CD14-positive monocyte (primary cell): ENCODE data around the gene PAK2. TPM values are rescaled to one million over a fixed set of nuclear protein-coding genes. Genes with fewer than 3 reads are reported as not detected.
"Not testable (repeated sequence)": the region's sequence is repeated elsewhere in the genome, so short reads cannot be mapped to it uniquely, and the experiment has no call there.

Experiments used
- DNase-seq, 3 donors: peaks; one replicate each; pipeline ENCODE4 v3.0.0-alpha.2; 2011 to 2022
- H2AFZ ChIP-seq: 2 replicates; pipeline ENCODE4 v1.6.0; 2012; ENCODE audit warnings: mild to moderate bottlenecking, low read depth, low read length, inconsistent platforms; ENCODE audit not compliant: insufficient read depth, poor library complexity, severe bottlenecking
- H3K27ac ChIP-seq, 2 donors: 1 replicate in 1 of 2; 2 replicates in 1 of 2; pipeline ENCODE4 v1.5.1; 2012 to 2013; ENCODE audit warnings: low read length in 2 of 2, control low read depth in 1 of 2, inconsistent platforms in 1 of 2, low read depth in 1 of 2, mild to moderate bottlenecking in 1 of 2
- H3K27me3 ChIP-seq, 2 donors: one replicate each; pipeline versions ENCODE4 v1.6.0 to v1.6.1; 2011 to 2013; ENCODE audit warnings: low read length in 2 of 2; ENCODE audit not compliant: control insufficient read depth in 2 of 2, insufficient read depth in 2 of 2
- H3K36me3 ChIP-seq, 2 donors: replicated peaks in 1 of 2; 1 replicate in 1 of 2; 2 replicates in 1 of 2; pipeline versions ENCODE4 v1.5.1 to v1.6.1; 2012 to 2013; ENCODE audit warnings: low read length in 2 of 2, control low read depth in 1 of 2, inconsistent platforms in 1 of 2, mild to moderate bottlenecking in 1 of 2; ENCODE audit not compliant: insufficient read depth in 2 of 2, control insufficient read depth in 1 of 2
- H3K4me1 ChIP-seq, 2 donors: 1 replicate in 1 of 2; 2 replicates in 1 of 2; pipeline versions ENCODE4 v1.5.1 to v1.6.1; 2012 to 2013; ENCODE audit warnings: low read length in 2 of 2, control low read depth in 1 of 2, inconsistent platforms in 1 of 2, mild to moderate bottlenecking in 1 of 2, moderate library complexity in 1 of 2; ENCODE audit not compliant: insufficient read depth in 2 of 2, control insufficient read depth in 1 of 2
- H3K4me2 ChIP-seq: replicated peaks from 2 replicates; pipeline ENCODE3; 2012; ENCODE audit warnings: low read length, moderate library complexity, mild to moderate bottlenecking; ENCODE audit not compliant: poor library complexity, severe bottlenecking; ENCODE audit errors: extremely low read depth
- H3K4me3 ChIP-seq, 3 experiments: fragments of 200-600 bp in 1 of 3; sonication (generic) in 1 of 3; replicated peaks in 1 of 3; 1 replicate in 2 of 3; 2 replicates in 1 of 3; pipeline ENCODE4 v1.5.1; 2011 to 2013; ENCODE audit warnings: low read length in 3 of 3, mild to moderate bottlenecking in 3 of 3, control low read depth in 2 of 3, low read depth in 2 of 3, inconsistent platforms in 1 of 3, moderate library complexity in 1 of 3
- H3K79me2 ChIP-seq: 2 replicates; pipeline ENCODE4 v1.6.0; 2012; ENCODE audit warnings: mild to moderate bottlenecking, control low read depth, inconsistent platforms, low read length, moderate library complexity; ENCODE audit not compliant: insufficient read depth
- H3K9ac ChIP-seq: 2 replicates; pipeline ENCODE4 v1.6.0; 2017; ENCODE audit warnings: low read length, mild to moderate bottlenecking; ENCODE audit not compliant: insufficient read depth, poor library complexity, severe bottlenecking
- H3K9me3 ChIP-seq, 2 donors: replicated peaks in 1 of 2; 1 replicate in 1 of 2; 2 replicates in 1 of 2; pipeline versions ENCODE4 v1.5.1 to v1.6.1; 2012 to 2013; ENCODE audit warnings: low read length in 2 of 2, control low read depth in 1 of 2; ENCODE audit not compliant: control insufficient read depth in 1 of 2, insufficient read depth in 1 of 2
- H4K20me1 ChIP-seq: 2 replicates; pipeline ENCODE4 v1.6.0; 2012; ENCODE audit warnings: mild to moderate bottlenecking, low read length, control low read depth, moderate library complexity; ENCODE audit not compliant: insufficient read depth
- H3K27ac Mint-ChIP-seq, 7 donors: one replicate each; pipeline ENCODE4 v1.8.0; 2020; ENCODE audit warnings: mild to moderate bottlenecking in 7 of 7, mixed read lengths in 7 of 7, moderate library complexity in 6 of 7, inconsistent platforms in 2 of 7
- H3K27me3 Mint-ChIP-seq, 3 donors: one replicate each; pipeline ENCODE4 v1.8.0; 2021 to 2022; ENCODE audit warnings: low read depth in 3 of 3, mild to moderate bottlenecking in 3 of 3, mixed read lengths in 3 of 3, moderate library complexity in 3 of 3, inconsistent platforms in 1 of 3
- H3K36me3 Mint-ChIP-seq, 2 donors: one replicate each; pipeline ENCODE4 v1.8.0; 2020; ENCODE audit warnings: mixed read lengths in 2 of 2, inconsistent platforms in 1 of 2, mild to moderate bottlenecking in 1 of 2
- H3K4me1 Mint-ChIP-seq: one replicate; pipeline ENCODE4 v1.8.0; 2020; ENCODE audit warnings: mild to moderate bottlenecking, mixed read lengths
- H3K4me3 Mint-ChIP-seq, 2 donors: one replicate each; pipeline ENCODE4 v1.8.0; 2020; ENCODE audit warnings: mild to moderate bottlenecking in 2 of 2, mixed read lengths in 2 of 2, moderate library complexity in 1 of 2
- H3K9me3 Mint-ChIP-seq, 7 donors: one replicate each; pipeline ENCODE4 v1.8.0; 2020 to 2022; ENCODE audit warnings: mixed read lengths in 7 of 7, mild to moderate bottlenecking in 6 of 7, moderate library complexity in 6 of 7, inconsistent platforms in 2 of 7
- CTCF ChIP-seq: fragments of 200-600 bp; IDR thresholded peaks from one replicate; pipeline ENCODE4 v1.8.0; 2022; ENCODE audit warnings: antibody characterized with exemption, mild to moderate bottlenecking
- WGBS: methylation state at CpG from one replicate; pipeline ENCODE4 v1.1.5; 2013; ENCODE audit warnings: missing lambda C conversion rate; ENCODE audit not compliant: insufficient coverage; 5-methylcytosine and 5-hydroxymethylcytosine counted together
- intact Hi-C, 2 donors: fragments of 100-400 bp; cut with micrococcal nuclease; formaldehyde crosslinking; loops; one replicate each; pipeline versions ENCODE4 v1.15.0 to v1.15.1; 2023
- polyA plus RNA-seq, 3 donors: library from polyadenylated mRNA; depleted of rRNA in 1 of 3; unstranded in 2 of 3; stranded (reverse) in 1 of 3; fragments of 300-500 nt in 2 of 3; fragments of >200 nt in 1 of 3; fragmentation: Illumina TruSeq in 2 of 3; gene quantifications; 1 replicate in 2 of 3; 2 replicates in 1 of 3; pipeline ENCODE4 v1.2.3, GENCODE V29; 2012 to 2021

The PAK2 gene
- polyA plus RNA-seq, 3 donors: 32.4 to 44.2 (median 33.2) TPM

- H3K9ac ChIP-seq: no peak overlapping the region
- H3K4me2 ChIP-seq: no peak overlapping the region
- H3K4me1 Mint-ChIP-seq: peaks cover 2% of the 10 kb centered on the region
- DNase-seq: peak; percentile 58 to 75 (median 68)
- no peak overlapping the region for H3K4me3 ChIP-seq
- H2AFZ ChIP-seq: no peak overlapping the region
- no peaks in the 10 kb centered on the region for H3K27me3 ChIP-seq
- 39% methylated on average over 3 of the region's 3 CpGs for WGBS
- H3K27me3 Mint-ChIP-seq: no peaks in the 10 kb centered on the region
- no peaks in the 10 kb centered on the region for H3K9me3 ChIP-seq
- peaks cover 2 to 4% of the 10 kb centered on the region in 2 donors for H3K36me3 Mint-ChIP-seq
- intact Hi-C loops: loop anchor here (2.0 kb wide), 2 partner anchors 131 to 133 kb away; partner anchors contain the start of gene PIGZ (in 1 of the 2)
- peaks cover under 1 to 2% of the 10 kb centered on the region in 2 donors for H3K36me3 ChIP-seq
- no peak overlapping the region for H3K27ac Mint-ChIP-seq
- H3K79me2 ChIP-seq: no peaks in the 10 kb centered on the region
- no peaks in the 10 kb centered on the region for H3K4me1 ChIP-seq
- no peak overlapping the region for H3K27ac ChIP-seq
- H4K20me1 ChIP-seq: no peaks in the 10 kb centered on the region
- no peaks in the 10 kb centered on the region for H3K9me3 Mint-ChIP-seq
- TF ChIP-seq CTCF: peak; percentile 92
- H3K4me3 Mint-ChIP-seq: no peak overlapping the region
Observed at GRCh38 chr3:196837819-196838420, 98.3 kb downstream of the PAK2 start.

- H3K4me3 Mint-ChIP-seq, H3K9me3 ChIP-seq, H3K27ac ChIP-seq, H3K27me3 ChIP-seq, H2AFZ ChIP-seq, H3K36me3 Mint-ChIP-seq, H4K20me1 ChIP-seq, H3K4me1 ChIP-seq, H3K4me3 ChIP-seq, H3K9ac ChIP-seq, H3K27ac Mint-ChIP-seq, H3K79me2 ChIP-seq, H3K9me3 Mint-ChIP-seq, H3K36me3 ChIP-seq, H3K4me1 Mint-ChIP-seq, DNase-seq, H3K4me2 ChIP-seq, H3K27me3 Mint-ChIP-seq: not testable (repeated sequence)
- no CpG with 5 or more reads among the region's 6 CpGs for WGBS
- intact Hi-C loops: loop anchor here (2.0 kb wide), 2 partner anchors 129 to 131 kb away; partner anchors contain the start of gene PIGZ (in 1 of the 2)
Observed at GRCh38 chr3:196839351-196839750, 99.7 kb downstream of the PAK2 start.
